ENCODE results near the gene CD82.

CD82 gene, protein sequence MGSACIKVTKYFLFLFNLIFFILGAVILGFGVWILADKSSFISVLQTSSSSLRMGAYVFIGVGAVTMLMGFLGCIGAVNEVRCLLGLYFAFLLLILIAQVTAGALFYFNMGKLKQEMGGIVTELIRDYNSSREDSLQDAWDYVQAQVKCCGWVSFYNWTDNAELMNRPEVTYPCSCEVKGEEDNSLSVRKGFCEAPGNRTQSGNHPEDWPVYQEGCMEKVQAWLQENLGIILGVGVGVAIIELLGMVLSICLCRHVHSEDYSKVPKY

DNA sequence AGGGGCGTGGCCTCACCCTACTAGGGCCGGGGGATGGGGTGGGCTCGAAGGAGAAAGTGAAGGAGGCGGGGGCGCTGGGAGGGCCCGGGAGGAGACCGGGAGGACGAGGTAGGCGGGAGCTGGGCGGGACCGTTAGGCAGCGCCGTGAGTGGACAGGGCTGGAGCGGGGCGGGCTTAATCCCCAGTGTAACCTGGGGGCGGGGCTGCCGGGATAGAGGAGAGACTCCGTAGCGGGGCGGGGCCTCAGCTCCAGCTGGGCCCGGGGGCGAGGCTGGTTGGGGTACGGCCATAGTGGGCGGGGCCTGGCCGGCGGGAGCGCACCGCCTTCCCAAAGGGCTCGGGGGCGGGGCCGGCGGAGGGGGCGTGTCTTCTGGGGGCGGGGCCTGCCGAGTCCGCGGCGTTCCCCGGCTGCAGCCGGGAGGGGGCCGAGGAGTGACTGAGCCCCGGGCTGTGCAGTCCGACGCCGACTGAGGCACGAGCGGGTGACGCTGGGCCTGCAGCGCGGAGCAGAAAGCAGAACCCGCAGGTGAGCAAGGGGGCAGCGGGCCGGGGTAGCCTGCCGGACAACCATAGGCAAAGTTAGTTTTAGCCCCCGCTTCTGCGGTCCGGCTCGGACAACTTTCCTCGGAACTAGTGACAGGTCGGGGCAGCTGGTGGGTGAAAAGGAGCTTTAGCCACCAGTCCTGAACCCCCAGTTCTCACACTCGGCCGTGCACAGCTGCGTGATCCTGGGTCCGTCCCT, at the start of gene CD82:
TSS of gene CD82 (plus strand) at position 453 of the 742 bp plus-strand sequence. CDS start 29,000 bp downstream, outside the sequence.
- DNase-seq (ENCODE audit: low spot score), result peak; percentile 92
- peak; percentile 52 for FAIRE-seq

DNA sequence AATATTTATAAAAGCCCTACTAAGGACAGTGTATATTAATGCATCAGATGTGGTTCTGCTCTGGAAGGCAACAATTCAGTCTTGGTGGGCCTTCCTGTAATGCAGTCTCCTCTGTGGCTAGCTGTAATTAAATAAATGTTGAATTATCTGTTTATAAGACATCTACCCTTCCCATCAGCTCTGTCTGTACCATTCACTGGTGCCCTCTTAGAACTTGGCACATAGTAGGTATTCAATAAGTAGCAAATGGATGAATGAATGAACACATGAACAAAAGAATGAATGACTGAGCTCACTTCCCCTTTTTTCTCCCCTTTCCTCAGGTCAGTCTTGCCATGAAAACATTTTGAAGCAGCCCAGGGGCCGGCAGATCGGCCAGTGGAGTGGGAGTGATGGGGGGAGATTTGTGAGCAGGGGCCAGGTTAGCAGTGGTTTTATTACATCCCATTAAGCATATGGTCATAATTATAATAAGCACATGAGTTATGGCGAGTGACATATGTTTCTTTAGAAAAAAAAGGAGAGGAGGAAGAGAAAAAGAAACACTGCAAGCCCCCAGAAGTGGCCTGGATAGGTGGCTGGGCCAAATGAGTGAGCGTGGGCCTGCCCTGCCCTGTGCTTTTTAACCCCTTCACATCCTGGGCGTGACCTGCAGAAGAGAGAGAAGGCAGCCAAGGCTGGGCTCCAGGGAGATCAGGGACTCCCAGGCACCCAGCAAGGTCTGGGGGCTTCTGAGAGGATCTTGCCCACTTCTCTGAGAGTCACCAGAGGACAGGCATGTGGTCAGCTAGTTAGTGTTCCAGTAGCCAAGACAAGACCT, 48.6 kb upstream of the CD82 start:
- DNase-seq (ENCODE audit: low spot score) (no peak), FAIRE-seq (no peak)

DNA sequence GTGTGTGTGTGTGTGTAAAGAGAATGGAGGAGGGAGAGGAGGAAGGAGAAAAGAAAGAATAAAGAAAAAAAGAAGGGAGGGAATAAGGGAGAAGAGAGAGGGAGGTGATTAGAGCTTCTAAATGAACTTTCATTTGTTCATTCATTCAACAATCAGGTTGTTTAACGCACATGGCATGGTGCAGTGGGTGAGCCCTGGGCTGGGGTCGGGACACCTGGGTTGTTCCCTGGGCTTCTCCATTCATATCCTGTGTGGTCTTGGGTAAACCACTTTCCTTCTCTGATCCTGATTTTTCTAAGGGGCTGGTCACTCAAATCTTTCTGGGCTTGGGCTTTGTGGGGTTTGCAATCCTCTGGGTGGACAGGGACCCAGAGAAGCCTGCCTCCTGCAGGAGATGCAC, 47.9 kb upstream of the CD82 start:
- DNase-seq (ENCODE audit: low spot score) (no peak), FAIRE-seq (no peak)

DNA sequence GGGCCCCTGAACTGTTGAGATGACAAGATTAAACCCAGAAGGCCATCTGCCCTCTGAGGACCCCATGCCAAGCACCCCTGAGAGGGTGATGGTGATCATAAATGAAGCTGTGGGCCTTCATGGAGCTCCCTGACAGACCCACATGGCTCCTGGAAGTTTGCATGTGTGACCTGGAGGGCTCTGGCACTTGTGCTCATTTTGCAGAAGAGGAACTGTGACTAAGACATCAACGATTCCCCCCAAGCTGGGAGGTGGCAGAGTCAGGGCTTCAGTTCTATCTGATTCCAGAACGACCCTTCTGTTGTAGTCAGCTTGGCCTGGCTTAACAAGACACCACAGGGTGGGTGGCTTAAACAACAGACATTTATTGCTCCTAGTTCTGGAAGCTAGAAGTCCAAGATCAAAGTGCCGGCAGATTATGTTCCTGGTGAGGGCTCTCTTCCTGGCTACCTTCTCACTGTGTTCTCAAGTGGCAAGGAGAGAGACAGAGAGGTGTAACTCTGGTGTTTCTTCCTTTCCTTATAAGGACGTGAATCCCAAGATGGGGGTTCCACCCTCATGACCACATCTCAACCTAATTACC, 46.4 kb upstream of the CD82 start:
- FAIRE-seq (no peak), DNase-seq (ENCODE audit: low spot score) (no peak)

DNA sequence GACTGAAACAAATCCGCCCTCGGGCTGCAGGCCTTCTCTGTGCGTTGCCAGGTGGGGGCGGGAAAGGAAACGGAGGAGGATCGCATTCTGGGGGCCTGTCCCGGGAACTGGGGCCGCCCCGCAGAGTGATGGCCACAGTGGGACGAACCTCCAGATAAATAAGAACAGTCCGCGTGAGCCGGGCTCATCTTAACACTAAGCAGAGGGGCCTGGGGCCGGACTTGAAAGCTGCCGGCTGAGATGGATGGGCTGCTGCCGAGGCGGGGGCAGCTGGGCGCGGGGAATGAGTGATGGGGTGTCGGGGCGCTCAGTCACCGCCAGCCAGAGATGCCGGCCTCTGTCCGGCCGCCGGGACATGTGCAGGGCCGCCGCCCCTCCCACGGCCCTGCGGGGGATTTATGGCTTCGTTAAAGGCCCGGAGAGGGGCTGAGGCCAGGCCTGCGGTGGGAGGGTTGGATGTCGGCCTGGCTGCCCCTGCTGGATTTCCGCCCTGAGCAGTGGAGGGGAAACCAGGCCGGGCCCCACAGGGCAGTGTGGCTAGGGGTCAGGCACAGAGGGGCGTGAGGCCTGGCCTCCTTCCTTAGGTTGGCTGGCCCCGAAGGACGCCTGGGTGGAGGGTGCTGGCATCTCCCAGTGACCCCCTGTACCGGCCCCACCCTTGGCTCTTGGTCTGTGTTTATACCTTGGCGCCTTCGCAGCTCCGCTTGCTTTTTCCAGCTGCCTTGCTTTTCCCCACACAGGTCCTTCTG, 45.3 kb upstream of the CD82 start:
- DNase-seq (ENCODE audit: low spot score), result no peak
- FAIRE-seq, result no peak

DNA sequence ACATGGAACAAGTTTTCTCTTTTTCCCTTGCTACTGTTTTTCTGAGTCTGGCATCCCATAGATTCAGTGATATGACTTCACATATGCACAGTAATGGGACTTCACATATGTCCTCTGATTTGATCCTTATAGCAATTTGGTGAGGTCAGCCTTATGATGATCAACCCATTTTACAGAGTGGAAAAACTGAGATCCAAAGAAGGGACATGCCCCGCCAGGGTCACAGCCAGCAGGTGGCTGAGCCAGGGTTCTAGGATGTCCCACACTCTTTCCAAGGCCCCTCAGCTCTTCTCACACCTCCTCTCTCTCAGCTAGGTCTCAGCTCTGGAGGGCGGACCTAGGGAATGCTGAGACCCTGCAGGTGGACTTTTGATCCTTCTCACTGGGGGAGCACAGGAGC, 44.3 kb upstream of the CD82 start:
- DNase-seq (ENCODE audit: low spot score) (no peak), FAIRE-seq (no peak)

DNA sequence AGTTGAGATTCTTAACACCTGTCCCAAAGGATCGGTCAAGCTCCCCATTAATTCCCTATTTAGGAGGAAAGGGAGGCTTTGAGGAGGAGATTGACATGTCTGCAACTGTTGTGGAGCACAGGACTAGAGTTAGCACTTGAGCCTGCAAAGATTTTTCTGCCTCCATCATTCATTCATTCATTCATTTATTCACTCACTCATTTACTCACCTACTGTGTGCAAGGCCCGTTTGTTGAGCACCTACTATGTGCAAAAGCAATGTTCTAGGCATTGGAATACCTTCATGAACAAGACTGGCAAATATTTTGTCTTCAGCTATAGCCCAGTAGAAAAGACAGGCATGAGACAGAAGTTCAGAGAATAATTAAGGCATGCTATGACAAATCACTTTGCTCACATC, 43.2 kb upstream of the CD82 start:
- DNase-seq (ENCODE audit: low spot score) (no peak), FAIRE-seq (no peak)

DNA sequence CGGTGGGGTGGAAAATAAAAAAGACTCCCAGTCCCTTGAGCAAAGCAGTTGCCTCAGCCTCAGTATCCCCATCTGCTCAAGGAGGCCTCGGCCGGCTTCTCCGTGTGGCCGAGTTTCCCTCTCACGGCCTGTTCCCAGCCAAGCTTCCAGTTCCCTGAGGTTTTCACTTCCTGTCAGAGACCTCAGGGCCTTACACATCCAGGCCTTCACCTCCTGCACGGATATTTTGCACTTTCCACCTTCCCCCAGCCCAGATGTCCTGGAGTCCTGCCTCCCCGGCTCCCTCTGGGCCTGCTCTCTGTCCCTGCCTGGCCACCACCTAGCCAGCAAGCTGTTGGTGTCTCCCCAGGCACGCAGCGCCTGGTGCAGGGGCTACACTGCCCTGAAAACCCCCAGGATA, 41.1 kb upstream of the CD82 start:
- DNase-seq (ENCODE audit: low spot score), result no peak
- FAIRE-seq, result no peak

DNA sequence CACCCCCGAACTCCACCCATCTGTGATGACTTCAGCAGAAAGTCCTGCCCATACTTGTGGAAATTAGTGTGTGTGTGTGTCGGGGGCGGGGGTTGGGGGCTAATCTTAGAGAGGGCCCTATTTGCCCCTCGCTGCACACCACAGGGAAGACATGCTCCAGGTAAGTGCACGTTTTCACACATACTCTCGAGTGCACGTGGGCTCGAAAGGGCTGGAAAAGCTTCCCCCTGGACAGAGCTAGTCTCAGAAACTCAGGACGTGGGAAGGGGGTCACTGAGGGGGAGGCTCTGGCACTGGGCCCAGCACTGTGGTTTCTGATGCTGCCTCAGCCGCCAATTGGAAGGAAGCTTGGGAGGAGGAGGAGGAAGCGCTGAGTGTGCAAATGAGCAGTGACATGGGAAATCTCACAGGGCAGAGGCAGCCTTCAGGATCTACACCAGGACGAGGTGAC, 40.7 kb upstream of the CD82 start:
- DNase-seq (ENCODE audit: low spot score) (no peak), FAIRE-seq (no peak)

DNA sequence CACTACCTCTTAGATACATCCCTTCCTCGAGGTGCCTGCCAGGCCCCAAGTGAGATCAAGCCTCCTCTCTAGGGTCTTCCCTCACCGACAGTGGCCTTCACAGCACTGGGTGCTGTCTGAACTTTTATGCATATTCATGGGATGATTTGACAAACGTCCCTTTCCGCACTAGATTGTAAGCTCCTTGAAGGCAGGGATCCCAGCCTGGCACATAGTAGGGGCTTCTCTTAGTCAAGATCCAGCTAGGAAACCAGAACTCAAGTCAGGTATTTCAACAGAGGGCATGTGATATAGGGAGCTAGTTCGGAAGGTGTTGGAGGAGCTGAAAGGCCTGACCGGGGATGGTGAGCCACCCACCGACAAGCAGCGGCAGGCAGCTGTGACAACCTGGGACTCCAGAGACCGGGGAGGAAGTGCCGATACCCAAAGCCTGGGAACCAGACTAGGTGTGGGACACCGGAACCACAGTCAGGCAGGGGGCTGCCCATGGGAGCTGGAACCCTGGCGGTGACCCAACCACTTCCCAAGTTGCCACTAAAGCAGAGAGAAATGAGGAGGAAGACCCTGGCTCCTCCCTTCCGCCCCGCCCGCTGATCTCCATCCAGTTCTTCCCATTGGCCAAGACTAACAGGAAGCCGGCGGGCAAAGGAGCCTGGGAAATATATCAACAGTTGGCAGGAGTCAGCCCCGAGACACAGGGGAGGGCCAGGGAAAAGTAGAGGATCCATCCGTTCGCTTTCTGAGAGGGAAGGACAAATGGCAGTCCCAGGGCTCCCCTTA, 39.8 kb upstream of the CD82 start:
- FAIRE-seq, result no peak
- no peak for DNase-seq (ENCODE audit: low spot score)

DNA sequence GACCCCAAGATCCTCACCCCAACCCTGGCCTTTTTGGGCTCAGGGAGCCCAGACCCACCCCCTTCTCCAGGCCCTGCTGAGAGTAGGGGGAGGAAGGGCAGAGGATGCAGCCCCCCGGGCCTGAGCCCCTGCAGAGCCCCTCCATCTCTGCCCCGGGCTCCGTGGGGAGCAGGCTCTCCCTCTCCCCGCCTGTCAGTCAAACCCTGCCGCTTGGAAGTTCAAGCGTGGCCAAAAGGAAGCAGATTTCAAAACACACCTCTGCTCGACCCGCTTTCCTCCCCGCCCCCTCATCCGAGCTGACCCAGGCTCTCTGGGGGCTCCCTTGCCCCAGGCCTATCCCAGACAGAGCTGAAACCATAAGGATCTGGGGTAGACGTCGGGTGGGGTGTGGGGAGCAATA, 39.0 kb upstream of the CD82 start:
- FAIRE-seq, result no peak
- no peak for DNase-seq (ENCODE audit: low spot score)

DNA sequence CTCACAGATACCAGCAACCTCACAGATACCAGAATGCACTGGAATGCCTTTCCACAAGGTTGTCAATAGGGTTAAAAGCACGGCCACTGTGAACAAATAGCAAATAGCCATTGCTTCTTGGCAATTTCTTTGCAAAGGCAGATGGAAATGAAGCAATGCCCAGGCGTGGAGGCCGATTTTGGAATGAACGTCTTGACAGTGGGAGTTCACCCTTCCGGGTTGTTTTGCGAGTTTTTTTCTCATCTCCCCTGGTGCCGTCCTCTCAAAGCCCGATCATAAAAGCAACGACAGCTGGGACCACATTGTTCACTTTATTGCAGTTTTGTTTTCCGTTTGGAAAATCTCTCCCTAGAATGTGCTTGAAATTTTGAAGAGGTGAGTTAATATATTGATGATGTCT, 38.0 kb upstream of the CD82 start:
- no peak for FAIRE-seq
- no peak for DNase-seq (ENCODE audit: low spot score)

DNA sequence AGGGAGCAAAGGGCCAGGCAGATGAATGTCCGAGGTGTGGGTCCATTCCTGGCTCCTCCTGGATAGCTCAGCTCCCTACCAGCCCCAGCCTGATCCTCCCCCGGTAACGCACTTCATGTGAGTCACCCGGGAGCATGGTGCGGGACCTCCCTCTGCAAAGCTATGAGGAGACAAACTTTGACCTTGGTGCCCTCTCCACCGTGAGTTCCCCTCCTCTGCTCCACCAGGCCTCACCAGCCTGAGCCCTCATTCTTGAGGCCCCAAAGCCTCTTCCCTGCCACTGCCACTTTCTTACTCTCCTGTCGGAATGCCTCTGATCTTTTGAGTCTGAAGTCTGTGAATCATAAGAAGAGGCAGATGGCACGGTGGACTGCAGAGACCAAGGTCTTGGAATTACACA, 37.4 kb upstream of the CD82 start:
- FAIRE-seq, result no peak

DNA sequence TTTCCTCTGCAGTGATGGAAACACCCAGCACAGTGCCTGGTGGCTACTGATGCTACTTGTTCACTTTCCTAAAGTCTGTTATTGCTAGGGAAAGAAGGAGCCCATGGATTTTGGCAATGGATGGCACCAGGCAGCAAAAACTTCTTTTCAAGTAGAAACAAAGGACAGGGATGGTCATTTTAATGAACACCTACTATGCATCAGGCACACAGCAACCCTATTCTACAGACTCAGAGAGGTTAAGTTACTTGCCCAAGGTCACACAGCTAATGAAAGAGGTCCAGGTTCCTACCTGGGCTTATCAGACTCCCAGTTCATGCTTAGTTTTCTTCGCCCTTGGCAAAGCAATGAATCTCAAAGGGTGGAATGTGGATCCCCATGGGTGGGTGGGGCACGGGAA, 36.9 kb upstream of the CD82 start:
- FAIRE-seq (no peak), DNase-seq (ENCODE audit: low spot score) (no peak)

More for the DNA sequence above, 37.4 kb upstream of the CD82 start:
- no peak for DNase-seq (ENCODE audit: low spot score)

DNA sequence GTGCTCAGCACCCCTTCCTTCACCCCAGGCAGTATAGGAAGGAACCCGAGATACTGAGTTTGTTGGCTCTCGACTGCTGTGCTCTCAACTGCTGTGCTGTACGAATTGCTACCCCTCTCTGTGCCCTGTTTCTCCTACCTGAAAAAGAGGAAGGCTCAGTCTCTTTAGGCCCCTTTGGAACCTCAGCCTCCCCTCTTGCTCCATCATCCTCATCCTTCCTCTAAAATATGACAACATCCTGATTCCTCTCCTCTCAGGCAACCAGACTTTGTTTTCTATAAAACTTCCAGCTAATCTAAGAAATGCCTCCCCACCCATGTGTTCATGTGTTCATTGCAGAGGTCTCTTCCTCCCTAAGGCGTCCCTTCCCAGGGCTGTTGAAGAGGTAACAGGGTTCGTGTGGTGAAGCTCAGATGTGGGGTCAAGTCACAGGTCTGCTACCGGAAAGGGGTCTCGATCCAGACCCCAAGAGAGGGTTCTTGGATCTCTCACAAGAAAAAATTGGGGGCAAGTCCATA, 35.5 kb upstream of the CD82 start:
- DNase-seq (ENCODE audit: low spot score), result no peak
- FAIRE-seq, result no peak

DNA sequence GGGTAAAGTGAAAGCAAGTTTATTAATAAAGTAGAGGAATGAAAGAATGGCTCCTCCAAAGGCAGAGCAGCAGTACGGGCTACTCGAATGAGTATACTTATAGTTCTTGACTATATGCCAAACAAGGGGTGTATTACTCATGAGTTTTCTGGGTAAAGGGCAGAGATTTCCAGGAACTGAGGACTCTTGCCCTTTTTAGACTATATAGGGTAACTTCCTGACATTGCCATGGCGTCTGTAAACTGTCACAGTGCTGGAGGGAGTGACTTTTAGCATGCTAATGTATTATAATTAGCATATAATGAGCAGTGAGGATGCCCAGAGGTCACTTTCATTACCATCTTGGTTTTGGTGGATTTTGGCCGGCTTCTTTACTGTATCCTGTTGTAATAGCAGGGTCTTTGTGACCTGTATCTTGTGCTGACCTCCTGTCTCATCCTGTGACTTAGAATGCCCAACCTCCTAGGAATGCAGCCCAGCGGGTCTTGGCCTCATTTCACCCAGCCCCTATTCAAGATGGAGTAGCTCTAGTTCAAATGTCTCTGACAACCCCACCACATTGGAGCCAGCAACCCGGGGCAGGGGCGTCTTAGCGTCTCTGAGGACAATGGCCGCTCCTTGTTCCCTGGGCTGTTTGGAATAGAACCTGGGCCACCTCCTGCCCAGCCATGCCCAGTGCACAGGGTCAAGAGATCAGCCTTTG, 34.9 kb upstream of the CD82 start:
- DNase-seq (ENCODE audit: low spot score) (no peak), FAIRE-seq (no peak)

DNA sequence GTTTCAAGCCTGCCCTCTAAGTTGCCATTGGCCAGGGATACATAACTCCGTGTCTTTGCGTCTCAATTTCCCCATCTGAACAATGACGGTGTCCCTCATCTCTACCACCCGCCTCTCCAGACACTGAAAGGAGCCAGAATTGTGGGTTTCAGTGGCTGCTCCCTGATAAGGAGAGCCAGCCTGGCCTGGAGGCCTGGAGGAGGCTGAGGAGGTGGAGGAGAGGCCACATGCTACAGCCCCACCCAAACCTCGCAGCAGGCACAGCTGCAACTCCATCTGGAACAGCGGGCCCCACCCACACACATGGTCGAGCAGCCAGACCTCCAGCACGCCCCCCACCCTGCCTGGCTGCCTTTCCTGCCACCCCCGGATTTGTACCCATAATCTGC, 34.4 kb upstream of the CD82 start:
- no peak for FAIRE-seq
- DNase-seq (ENCODE audit: low spot score), result no peak

DNA sequence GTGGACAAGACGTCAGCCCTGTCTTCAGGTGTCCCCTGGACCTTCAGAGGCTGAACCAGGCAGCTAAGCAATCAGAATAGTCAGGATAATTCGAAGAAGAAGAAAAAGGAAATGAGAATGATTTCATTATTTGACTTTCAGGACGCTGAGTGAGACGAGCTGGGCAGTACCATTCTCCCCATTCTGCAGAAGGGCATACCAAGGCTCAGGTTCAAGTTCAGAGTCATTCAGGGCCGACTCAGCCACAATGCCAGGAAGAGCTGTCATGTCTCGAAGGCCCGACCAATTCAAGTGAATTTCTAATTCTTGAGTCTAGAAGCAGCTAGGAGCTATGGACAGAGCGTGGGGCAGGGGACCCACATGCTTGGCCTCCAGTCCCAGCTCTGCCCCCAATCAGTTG, 33.8 kb upstream of the CD82 start:
- DNase-seq (ENCODE audit: low spot score) (no peak), FAIRE-seq (no peak)

DNA sequence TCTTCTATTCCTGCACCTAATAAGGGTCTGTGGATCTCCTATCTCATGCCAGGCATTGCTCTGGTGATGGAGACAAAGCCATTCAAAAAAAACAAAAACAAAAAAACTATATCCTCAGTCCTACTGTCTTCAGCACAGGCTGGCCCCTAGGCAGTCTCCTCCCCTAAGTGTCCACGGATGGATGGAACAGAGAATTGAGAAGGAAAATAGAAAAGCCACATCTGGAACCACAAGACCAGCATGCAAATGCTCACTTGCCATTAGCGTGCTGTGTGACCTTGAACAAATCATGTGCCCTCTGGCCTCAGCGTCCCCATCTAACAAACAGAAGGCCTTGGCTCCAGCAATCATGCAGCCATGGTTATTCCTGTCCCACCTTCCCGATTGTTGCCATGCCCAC, 32.7 kb upstream of the CD82 start:
- FAIRE-seq, result no peak

More for the DNA sequence above, 32.7 kb upstream of the CD82 start:
- no peak for DNase-seq (ENCODE audit: low spot score)

All from RCC 7860 (cell line).